Stimulated activated CD4-positive, alpha-beta T cell treated with anti-CD3 and anti-CD28 coated beads, Interleukin-1b, Interleukin-23, amount 100 ng/mL, for 24 hours (primary cell): Measurements from ENCODE around the gene RSRP1.
"Not testable (repeated sequence)": the region's sequence is repeated elsewhere in the genome, so short reads cannot be mapped to it uniquely, and the experiment has no call there.

ENCODE experiments used
- DNase-seq, 4 experiments: peaks; one replicate each; pipeline ENCODE4 v3.0.0-alpha.2; 2020; ENCODE audit warnings: low read depth in 4 of 4, low spot score in 1 of 4

Gene RSRP1, protein sequence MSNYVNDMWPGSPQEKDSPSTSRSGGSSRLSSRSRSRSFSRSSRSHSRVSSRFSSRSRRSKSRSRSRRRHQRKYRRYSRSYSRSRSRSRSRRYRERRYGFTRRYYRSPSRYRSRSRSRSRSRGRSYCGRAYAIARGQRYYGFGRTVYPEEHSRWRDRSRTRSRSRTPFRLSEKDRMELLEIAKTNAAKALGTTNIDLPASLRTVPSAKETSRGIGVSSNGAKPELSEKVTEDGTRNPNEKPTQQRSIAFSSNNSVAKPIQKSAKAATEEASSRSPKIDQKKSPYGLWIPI

GRCh38 chr1:25247024-25247828 lies at the start of gene RSRP1:
Gene RSRP1 (minus strand): TSS chr1:25247454. CDS start chr1:25246963, 491 bp downstream.
- peak; percentile 99 to 100 (median 100) for DNase-seq

DNA sequence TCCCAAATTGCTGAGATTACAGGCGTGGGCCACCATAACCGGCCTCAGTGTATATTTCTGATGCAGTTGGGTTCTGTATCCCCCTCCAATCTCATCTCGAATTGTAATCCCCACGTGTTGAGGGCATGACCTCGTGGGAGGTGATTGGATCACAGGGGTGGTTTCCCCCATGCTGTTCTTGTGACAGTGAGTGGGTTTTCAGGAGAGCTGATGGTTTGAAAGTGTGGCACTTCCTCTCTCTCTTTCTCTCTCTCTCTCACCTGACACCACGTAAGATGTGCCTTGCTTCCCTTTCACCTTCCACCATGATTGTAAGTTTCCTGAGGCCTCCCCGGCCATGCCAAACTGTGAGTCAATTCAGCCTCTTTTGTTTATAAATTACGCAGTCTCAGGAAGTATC lies 49.2 kb upstream of the RSRP1 start:
- not testable (repeated sequence) for DNase-seq

- DNase-seq: not testable (repeated sequence)
Observed at GRCh38 chr1:25294889-25295826, 47.9 kb upstream of the RSRP1 start.

DNA sequence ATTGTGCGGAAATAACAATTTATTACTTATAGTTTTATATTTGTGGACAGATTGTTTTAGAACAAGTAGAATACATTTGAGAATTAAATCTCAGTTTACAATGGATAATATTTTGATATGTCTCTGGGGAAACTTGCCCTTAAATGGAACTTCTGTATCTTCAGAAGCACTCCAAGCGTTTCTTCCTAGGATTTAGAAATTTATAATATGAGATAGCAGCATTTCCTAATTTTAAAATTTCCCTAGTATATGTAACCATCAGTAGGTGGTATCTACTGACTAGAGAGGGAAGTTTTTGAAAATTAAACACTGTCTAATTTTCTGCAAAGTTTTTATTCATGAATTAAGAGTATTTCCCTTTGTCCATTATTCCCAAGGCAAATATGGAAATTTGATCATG lies 46.2 kb upstream of the RSRP1 start:
- not testable (repeated sequence) for DNase-seq

DNA sequence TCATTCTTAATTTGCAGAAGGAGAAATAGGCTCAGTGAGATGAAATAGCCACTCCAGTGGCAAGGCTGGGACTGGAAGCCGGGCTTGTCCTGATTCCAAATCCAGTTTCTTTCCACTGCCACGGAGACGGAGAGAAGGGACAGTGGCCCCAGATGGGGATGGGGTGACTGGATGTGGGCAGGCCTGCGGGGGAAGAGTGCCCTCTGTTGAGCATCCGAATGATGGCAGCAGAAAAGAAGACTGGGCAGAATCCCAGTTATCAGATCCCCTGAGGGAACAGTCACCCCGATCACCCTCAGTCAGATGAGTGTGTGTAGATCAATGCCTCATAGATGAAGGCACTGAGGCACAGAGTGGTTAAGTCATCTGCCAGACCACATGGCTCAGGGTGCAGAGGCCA lies 42.8 kb upstream of the RSRP1 start:
- not testable (repeated sequence) for DNase-seq

GRCh38 chr1:25288573-25289101 lies 41.4 kb upstream of the RSRP1 start:
- DNase-seq: not testable (repeated sequence)

GRCh38 chr1:25287164-25287563 lies 39.9 kb upstream of the RSRP1 start:
- not testable (repeated sequence) for DNase-seq

GRCh38 chr1:25285862-25286261 lies 38.6 kb upstream of the RSRP1 start:
- not testable (repeated sequence) for DNase-seq

DNA sequence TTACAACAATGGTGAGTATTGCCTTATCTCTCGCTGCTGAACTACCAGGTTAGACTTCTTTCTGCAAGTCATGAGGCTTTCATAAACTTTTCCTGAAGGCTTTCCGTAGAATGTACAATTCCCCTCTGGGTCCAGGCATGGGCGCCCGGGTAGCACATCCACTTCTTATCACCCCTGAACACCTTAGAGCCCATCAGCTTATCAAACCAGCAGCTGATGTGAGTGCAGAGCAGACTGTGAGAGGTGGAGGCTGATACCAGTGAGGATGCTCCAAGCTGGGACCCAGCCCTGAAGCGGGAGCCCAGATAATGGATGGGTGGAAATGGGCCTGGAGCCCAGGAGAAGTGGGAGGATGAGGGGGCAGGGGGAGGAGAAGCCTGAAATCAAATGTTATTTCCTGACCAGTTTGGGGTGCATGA lies 32.4 kb upstream of the RSRP1 start:
- not testable (repeated sequence) for DNase-seq

DNA sequence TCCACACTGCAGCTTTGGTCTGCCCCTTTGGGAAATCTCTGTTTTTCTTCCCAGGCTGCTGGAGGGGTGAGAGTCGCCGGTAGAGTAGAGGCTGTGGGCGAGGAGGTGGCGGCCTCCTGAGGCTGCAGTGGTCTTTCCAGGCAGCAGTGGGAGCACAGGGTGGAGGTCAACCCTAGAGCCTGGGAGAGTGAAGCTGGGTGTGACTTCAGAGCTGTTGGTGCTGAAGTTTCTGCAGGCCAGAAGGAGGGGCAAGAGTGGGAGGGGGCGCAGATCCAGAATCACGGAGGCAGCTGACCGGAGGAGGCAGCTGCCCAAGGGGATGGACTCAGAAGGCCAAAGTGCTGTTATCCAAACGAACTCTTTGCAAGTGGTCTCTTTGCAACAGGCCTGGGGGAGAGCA lies 31.5 kb upstream of the RSRP1 start:
- DNase-seq: not testable (repeated sequence)

- not testable (repeated sequence) for DNase-seq
Observed at GRCh38 chr1:25278358-25278757, 31.1 kb upstream of the RSRP1 start.

DNA sequence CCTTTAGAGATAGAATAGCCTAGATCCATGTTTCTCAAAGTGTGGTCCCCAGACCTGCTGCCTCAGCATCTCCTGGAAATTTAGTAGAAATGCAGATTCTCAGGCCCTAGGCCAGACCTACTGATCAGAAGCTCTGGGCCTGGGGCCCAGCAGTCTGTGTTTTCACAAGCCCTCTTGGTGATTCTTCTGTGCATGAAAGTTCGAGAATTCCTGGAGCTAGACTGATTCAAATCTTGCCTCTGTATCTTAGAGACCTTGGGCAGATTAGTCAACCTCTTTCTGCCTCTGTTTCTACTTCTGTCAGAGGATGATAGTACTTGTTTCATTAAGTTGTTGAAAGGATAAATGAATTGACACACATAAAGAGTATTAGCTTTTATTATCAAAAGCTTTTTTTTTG lies 30.0 kb upstream of the RSRP1 start:
- not testable (repeated sequence) for DNase-seq

- not testable (repeated sequence) for DNase-seq
Observed at GRCh38 chr1:25275648-25276047, 28.4 kb upstream of the RSRP1 start.

- DNase-seq: not testable (repeated sequence)
Observed at GRCh38 chr1:25272238-25272637, 25.0 kb upstream of the RSRP1 start, which contains the start of gene RHD. Gene RHD (plus strand): TSS chr1:25272509. CDS start chr1:25272548, 39 bp downstream.

DNA sequence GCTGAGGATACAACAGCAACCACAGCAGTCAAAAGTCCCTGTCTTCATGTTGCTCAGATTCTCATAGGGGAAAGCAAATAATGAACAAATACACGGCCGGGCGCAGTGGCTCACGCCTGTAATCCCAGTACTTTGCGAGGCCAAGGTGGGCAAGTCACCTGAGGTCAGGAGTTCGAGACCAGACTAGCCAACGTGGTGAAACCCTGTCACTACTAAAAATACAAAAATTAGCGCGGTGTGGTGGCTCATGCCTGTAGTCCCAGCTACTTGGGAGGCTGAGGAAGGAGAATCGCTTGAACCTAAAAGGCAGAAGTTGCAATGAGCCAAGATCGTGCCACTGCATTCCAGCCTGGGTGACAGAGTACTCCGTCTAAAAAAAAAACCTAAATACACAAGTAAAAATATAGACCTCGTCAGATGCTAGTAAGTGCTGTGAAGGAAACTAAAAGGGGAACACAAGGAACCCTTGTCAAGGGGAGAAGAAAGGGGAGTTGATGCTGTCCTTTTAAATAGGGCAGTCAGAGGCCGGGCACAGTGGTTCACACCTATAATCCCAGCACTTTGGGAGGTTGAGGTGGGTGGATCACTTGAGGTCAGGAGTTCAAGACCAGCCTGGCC lies 21.0 kb upstream of the RSRP1 start:
- not testable (repeated sequence) for DNase-seq

- peak; percentile 35 to 88 (median 82) for DNase-seq
Observed at GRCh38 chr1:25267288-25268142, 20.3 kb upstream of the RSRP1 start.

GRCh38 chr1:25266554-25267287 lies 19.5 kb upstream of the RSRP1 start:
- not testable (repeated sequence) for DNase-seq

DNA sequence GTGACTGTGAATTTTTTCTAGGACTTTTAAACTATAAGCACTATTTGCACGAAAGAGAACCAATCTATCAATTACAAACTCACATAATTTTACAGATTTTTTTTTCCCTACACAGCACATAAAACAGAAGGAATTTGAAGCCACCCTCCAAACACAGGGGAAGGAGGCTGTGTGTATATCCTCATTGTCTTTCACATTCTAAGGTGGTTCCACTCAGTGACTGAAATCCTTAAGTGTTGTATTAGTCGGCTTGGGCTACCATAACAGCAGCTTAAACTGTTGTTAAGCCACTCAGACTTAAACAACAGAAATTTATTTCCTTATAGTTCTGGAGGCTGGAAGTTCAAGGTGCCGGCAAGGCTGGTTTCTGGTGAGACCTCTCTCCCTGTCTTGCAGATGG lies 13.1 kb upstream of the RSRP1 start:
- not testable (repeated sequence) for DNase-seq

DNA sequence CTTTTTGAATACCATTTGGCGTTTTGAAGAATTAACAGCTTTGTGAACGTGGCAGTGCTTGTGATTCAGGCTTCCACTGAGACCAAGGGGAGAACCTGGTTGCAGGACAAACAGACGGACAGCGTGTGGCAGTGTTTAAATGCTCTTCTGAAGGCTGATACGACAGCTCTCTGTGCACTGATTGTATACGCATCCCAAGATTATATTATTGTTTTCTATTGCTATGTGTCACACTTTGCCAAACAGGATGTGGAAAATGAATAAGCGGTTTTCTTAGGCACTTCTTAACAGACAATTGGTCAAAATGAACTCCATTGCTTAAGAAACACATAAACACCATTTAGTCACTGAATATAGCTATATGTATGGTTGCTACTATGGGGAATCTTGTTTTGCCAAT lies 12.6 kb upstream of the RSRP1 start:
- not testable (repeated sequence) for DNase-seq
